PC-3 (cell line): ENCODE measurements around the gene PKM. TPM values are rescaled to one million over a fixed set of nuclear protein-coding genes. Genes with fewer than 3 reads are reported as not detected.

Experiments
- ATAC-seq: fragments of 200-7000 bp; cut with Tn5 transposase; 2 replicates; pipeline ENCODE4 v1.9.1; 2020; ENCODE audit warnings: mild to moderate bottlenecking, moderate library complexity
- BruUV-seq: library from RNA; stranded (reverse); fragments of 400-500 nt; replicated peaks from 2 replicates; lab custom pipeline; 2021; lab: Mats Ljungman, UMichigan
- CTCF ChIA-PET: fragments of 300-600 bp; sonication (Branson Sonifier 250); formaldehyde crosslinking; loops from one replicate; lab custom pipeline; 2022; ENCODE audit warnings: antibody characterized with exemption; lab: Charles Lee
- POLR2A ChIA-PET: fragments of 300-600 bp; sonication (Branson Sonifier 250); formaldehyde crosslinking; loops from one replicate; lab custom pipeline; 2022; ENCODE audit warnings: antibody characterized with exemption; ENCODE audit not compliant: unreplicated experiment; lab: Charles Lee
- DNase-seq: peaks from one replicate; pipeline ENCODE4 v3.0.0-alpha.2; 2015
- H2AFZ ChIP-seq: fragments of 300-600 bp; sonication (generic); 2 replicates; pipeline ENCODE4 v1.6.0; 2016; ENCODE audit warnings: antibody characterized with exemption, low read length
- H3F3A ChIP-seq: fragments of 300-600 bp; sonication (generic); one replicate; pipeline ENCODE4 v1.6.0; 2017; ENCODE audit warnings: antibody characterized with exemption, low read length, control low read depth, mild to moderate bottlenecking; ENCODE audit not compliant: unreplicated experiment
- H3K27ac ChIP-seq: fragments of 300-600 bp; sonication (generic); 2 replicates; pipeline ENCODE4 v1.5.1; 2016; ENCODE audit warnings: mild to moderate bottlenecking, low read length
- H3K27me3 ChIP-seq: fragments of 300-600 bp; sonication (generic); 2 replicates; pipeline ENCODE4 v1.6.1; 2016; ENCODE audit warnings: low read length, mixed read lengths
- H3K36me3 ChIP-seq: fragments of 300-600 bp; sonication (generic); 2 replicates; pipeline ENCODE4 v1.6.1; 2016; ENCODE audit warnings: low read depth, mixed run types, low read length, mixed read lengths
- H3K4me1 ChIP-seq: fragments of 300-600 bp; sonication (generic); 2 replicates; pipeline ENCODE4 v1.5.1; 2016; ENCODE audit warnings: low read length; ENCODE audit not compliant: insufficient read depth
- H3K4me2 ChIP-seq: fragments of 300-600 bp; sonication (generic); 2 replicates; pipeline ENCODE4 v1.6.0; 2016; ENCODE audit warnings: low read length
- H3K4me3 ChIP-seq: fragments of 300-600 bp; sonication (generic); 2 replicates; pipeline ENCODE4 v1.5.1; 2016; ENCODE audit warnings: mild to moderate bottlenecking, low read length, mixed read lengths
- H3K79me2 ChIP-seq: fragments of 300-600 bp; sonication (generic); 2 replicates; pipeline ENCODE4 v1.6.1; 2017; ENCODE audit warnings: low read length, mixed read lengths
- H3K9ac ChIP-seq: fragments of 300-600 bp; sonication (generic); 2 replicates; pipeline ENCODE4 v1.6.0; 2016; ENCODE audit warnings: mild to moderate bottlenecking, low read length
- H3K9me2 ChIP-seq: fragments of 300-600 bp; sonication (generic); replicated peaks from 2 replicates; pipeline ENCODE4 v1.6.1; 2016; ENCODE audit warnings: mixed run types, low read length, mixed read lengths
- H3K9me3 ChIP-seq: fragments of 300-600 bp; sonication (generic); 2 replicates; pipeline ENCODE4 v1.6.1; 2016; ENCODE audit warnings: low read length, mixed read lengths
- H4K20me1 ChIP-seq: fragments of 300-600 bp; sonication (generic); 2 replicates; pipeline ENCODE4 v1.6.1; 2016; ENCODE audit warnings: low read length, mixed read lengths
- CTCF ChIP-seq: fragments of 300-600 bp; sonication (generic); conservative IDR thresholded peaks from 2 replicates; pipeline ENCODE4 v1.5.1; 2017; ENCODE audit warnings: antibody characterized with exemption, low read depth, mild to moderate bottlenecking, low read length
- EZH2 ChIP-seq: fragments of 300-600 bp; sonication (generic); IDR thresholded peaks from one replicate; pipeline ENCODE4 v1.6.1; 2017; ENCODE audit warnings: antibody characterized with exemption, mild to moderate bottlenecking, low read length; ENCODE audit not compliant: unreplicated experiment
- EZH2phosphoT487 ChIP-seq: fragments of 300-600 bp; sonication (generic); IDR thresholded peaks from 2 replicates; pipeline ENCODE4 v1.6.1; 2018; ENCODE audit warnings: mild to moderate bottlenecking, antibody characterized with exemption, low read length, borderline replicate concordance
- intact Hi-C: fragments of 100-400 bp; cut with micrococcal nuclease; formaldehyde crosslinking; loops from 2 replicates; pipeline ENCODE4 v1.9.0; 2023
- total RNA-seq: library from RNA; depleted of rRNA; stranded (reverse); fragments of >200 nt; gene quantifications from 2 replicates; pipeline ENCODE4 v1.2.3, GENCODE V29; 2014

The PKM gene
- total RNA-seq, 1 experiment from 2014 or later, result 1,963 TPM

- Histone ChIP-seq H3K27me3 (no peaks in the 10 kb centered on the region), H4K20me1 (no peaks in the 10 kb centered on the region), H3K4me3 (no peak overlapping the region), H3F3A (no peaks in the 10 kb centered on the region), H3K4me2 (no peak overlapping the region), H3K9ac (no peak overlapping the region), H3K79me2 (no peaks in the 10 kb centered on the region), H2AFZ (no peak overlapping the region), H3K4me1 (no peaks in the 10 kb centered on the region), H3K9me3 (no peaks in the 10 kb centered on the region), H3K36me3 (no peaks in the 10 kb centered on the region), H3K9me2 (no peaks in the 10 kb centered on the region), H3K27ac (no peak overlapping the region)
- DNase-seq, result no peak
- POLR2A ChIA-PET, result no interaction called here
- CTCF ChIA-PET, result no interaction called here
- BruUV-seq, result no TSS peak
- no peak for TF ChIP-seq EZH2phosphoT487
- no peak for TF ChIP-seq EZH2
- no peak for TF ChIP-seq CTCF
- intact Hi-C loops, result no loop called here
- no peak for ATAC-seq
Measured at GRCh38 chr15:72161361-72162132, 69.4 kb downstream of the PKM start.

GRCh38 chr15:72160696-72161245, 70.2 kb downstream of the PKM start:
- no TSS peak for BruUV-seq
- ChIA-PET POLR2A (no interaction called here), CTCF (no interaction called here)

More at GRCh38 chr15:72160696-72161245, 70.2 kb downstream of the PKM start:
- no peaks in the 10 kb centered on the region for H3K27me3 ChIP-seq
- no peak for TF ChIP-seq EZH2phosphoT487
- TF ChIP-seq CTCF, result no peak
- TF ChIP-seq EZH2, result no peak
- no peaks in the 10 kb centered on the region for H3F3A ChIP-seq
- no peaks in the 10 kb centered on the region for H3K9me3 ChIP-seq
- no peak overlapping the region for H3K4me3 ChIP-seq
- H2AFZ ChIP-seq, result no peak overlapping the region
- intact Hi-C loops, result no loop called here
- H3K4me1 ChIP-seq, result no peaks in the 10 kb centered on the region; the same call in 1 of the 2 replicates
- H3K27ac ChIP-seq, result no peak overlapping the region
- no peaks in the 10 kb centered on the region for H3K79me2 ChIP-seq
- no peaks in the 10 kb centered on the region for H3K36me3 ChIP-seq
- ATAC-seq (no peak), DNase-seq (no peak)
- H3K4me2 ChIP-seq, result no peak overlapping the region
- no peak overlapping the region for H3K9ac ChIP-seq
- no peaks in the 10 kb centered on the region for H3K9me2 ChIP-seq
- no peaks in the 10 kb centered on the region for H4K20me1 ChIP-seq
